ENCODE measurements around the gene CHD1. TPM values are rescaled to one million over a fixed set of nuclear protein-coding genes. Genes with fewer than 3 reads are reported as not detected.

CHD1 gene
- total RNA-seq, 1 donor from 2014 or later = 16.8 TPM

DNA sequence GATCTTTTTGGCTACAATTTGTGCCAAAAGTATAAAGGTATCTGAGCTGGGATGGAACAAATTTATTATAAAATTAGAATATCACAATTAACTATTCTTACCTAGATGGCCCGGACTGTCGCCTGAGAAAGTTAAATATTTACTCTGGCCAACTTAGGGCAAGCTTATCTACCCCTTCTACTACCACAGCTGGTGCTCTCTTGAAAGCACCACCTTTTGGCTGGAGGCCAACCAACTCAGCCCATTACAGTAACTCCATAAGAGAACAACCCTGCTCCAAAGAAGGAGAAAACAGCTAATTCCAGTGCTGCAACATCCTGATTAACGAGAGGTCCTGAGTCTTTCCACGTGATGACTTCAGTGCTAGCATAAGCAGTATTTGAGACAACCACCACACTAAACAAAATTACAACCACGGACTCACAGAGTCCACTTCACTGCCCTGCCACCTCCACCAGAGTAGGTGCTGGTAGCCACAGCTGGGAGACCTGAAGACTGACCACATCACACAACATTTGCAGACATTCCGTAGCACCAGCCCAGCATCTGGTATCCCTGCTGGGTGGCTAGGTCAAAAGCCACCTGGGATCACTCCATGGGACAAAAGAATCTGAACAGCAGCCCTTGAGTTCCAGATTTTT, 112.1 kb downstream of the CHD1 start:
- TF ChIP-seq, protein P1, sequence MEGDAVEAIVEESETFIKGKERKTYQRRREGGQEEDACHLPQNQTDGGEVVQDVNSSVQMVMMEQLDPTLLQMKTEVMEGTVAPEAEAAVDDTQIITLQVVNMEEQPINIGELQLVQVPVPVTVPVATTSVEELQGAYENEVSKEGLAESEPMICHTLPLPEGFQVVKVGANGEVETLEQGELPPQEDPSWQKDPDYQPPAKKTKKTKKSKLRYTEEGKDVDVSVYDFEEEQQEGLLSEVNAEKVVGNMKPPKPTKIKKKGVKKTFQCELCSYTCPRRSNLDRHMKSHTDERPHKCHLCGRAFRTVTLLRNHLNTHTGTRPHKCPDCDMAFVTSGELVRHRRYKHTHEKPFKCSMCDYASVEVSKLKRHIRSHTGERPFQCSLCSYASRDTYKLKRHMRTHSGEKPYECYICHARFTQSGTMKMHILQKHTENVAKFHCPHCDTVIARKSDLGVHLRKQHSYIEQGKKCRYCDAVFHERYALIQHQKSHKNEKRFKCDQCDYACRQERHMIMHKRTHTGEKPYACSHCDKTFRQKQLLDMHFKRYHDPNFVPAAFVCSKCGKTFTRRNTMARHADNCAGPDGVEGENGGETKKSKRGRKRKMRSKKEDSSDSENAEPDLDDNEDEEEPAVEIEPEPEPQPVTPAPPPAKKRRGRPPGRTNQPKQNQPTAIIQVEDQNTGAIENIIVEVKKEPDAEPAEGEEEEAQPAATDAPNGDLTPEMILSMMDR (conservative IDR thresholded peaks at IDR 0.05; ENCODE audit: low read depth, low read length) = no peak
- no peak overlapping the region for H3K4me3 ChIP-seq (ENCODE audit: low read depth, low read length)
- DNase-seq (ENCODE audit: low read depth) = no peak

DNA sequence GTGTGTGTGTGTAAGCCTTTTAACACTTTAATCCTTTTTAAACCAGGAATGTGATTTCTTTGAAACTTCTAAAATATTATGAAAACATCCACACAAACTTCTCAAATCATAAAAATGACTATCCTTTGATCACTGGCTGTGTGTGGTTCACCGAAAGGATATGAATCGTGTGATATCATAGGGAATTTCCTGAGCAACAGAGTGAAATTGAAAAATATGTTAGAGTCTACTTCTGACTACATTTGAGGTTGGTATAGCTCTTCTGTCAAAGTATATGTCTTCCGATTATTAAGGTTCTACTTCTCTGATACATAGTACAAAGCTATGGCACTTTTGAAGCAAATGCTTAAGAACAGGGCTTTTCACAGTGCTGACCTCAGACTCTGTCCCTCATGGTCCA, 115.1 kb downstream of the CHD1 start:
- TF ChIP-seq, protein P1 (conservative IDR thresholded peaks at IDR 0.05; ENCODE audit: low read depth, low read length) = no peak

DNA sequence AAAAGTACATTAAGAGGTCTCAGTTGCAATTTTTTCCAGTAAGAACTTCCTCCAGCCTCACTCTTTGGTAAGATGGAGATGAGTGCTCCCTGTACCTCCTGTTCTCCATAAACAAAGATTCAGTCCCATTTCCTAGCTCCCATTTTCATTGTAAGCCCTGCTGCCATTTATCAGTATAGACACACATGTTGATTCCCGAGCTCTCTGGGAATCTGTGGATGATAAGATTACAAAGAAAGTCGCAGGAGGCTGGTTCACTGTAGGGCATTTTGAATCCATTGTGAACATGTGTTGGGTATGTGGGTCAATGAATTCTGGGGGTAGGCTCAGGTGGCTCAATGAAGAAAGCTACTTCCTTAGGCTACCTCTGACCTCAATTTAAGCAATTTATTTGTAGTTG, 118.6 kb downstream of the CHD1 start:
- TF ChIP-seq, protein P1 (conservative IDR thresholded peaks at IDR 0.05; ENCODE audit: low read depth, low read length) = no peak
- DNase-seq (ENCODE audit: low read depth) = no peak
- no peak overlapping the region for H3K4me3 ChIP-seq (ENCODE audit: low read depth, low read length)

More for the DNA sequence above, 115.1 kb downstream of the CHD1 start:
- no peak overlapping the region for H3K4me3 ChIP-seq (ENCODE audit: low read depth, low read length)
- no peak for DNase-seq (ENCODE audit: low read depth)

DNA sequence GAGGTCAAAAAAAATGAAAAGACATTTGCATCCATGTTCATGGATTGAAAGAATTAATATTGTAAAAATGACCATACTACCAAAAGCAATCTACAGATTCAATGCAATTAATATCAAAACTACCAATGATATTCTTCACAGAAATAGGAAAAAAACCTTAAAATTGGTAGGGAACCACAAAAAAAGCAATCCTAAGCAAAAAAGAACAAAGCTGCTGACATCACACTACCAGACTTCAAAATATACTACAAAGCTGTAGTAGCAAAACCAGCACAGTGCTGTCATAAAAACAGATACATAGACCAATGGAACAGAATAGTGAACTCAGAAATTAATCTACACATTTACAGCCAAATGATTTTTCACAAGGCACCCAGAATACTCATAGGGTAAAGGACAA, 121.0 kb downstream of the CHD1 start:
- no peak for DNase-seq (ENCODE audit: low read depth)
- no peak overlapping the region for H3K4me3 ChIP-seq (ENCODE audit: low read depth, low read length)
- TF ChIP-seq, protein P1 (conservative IDR thresholded peaks at IDR 0.05; ENCODE audit: low read depth, low read length) = no peak

DNA sequence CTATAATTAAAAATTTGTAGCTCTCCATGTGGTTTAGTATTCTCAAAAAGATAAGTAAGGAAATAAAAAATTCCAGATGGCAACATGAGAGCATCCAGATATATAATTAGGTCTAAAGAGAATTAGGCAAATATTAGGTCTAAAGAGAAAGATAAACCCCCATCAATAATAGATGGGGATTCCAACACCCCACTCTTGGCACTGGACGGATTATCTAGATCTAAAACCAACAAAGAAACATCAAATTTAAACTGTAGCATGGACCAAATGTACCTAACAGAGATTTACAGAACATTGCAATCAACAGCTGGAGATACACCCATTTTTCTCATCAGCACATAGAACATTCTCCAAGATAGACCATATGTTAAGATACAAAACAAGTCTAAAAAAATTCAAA, 123.7 kb downstream of the CHD1 start:
- TF ChIP-seq, protein P1 (conservative IDR thresholded peaks at IDR 0.05; ENCODE audit: low read depth, low read length) = no peak
- H3K4me3 ChIP-seq (ENCODE audit: low read depth, low read length) = no peak overlapping the region
- no peak for DNase-seq (ENCODE audit: low read depth)

GRCh38 chr5:98804066-98804465, 124.7 kb downstream of the CHD1 start:
- H3K4me3 ChIP-seq (ENCODE audit: low read depth, low read length) = no peak overlapping the region
- no peak for DNase-seq (ENCODE audit: low read depth)
- TF ChIP-seq, protein P1 (conservative IDR thresholded peaks at IDR 0.05; ENCODE audit: low read depth, low read length) = no peak

Other genes starting within 250 kb of the CHD1 start
- gene RGMB, start 155.3 kb downstream of the CHD1 start, total RNA-seq = 19.5 and 20.9 TPM in 2 replicates